Stomach (tissue), 4 donors: ENCODE data around the gene VSIG2.

Experiments
- POLR2A ChIP-seq, 4 donors: fragments of 450-650 bp; IDR thresholded peaks; one replicate each; pipeline ENCODE4 v1.6.1; 2016; ENCODE audit warnings: antibody characterized with exemption in 4 of 4, control low read depth in 2 of 4, mild to moderate bottlenecking in 1 of 4, moderate library complexity in 1 of 4
- POLR2AphosphoS5 ChIP-seq, 3 donors: sonication (generic); formaldehyde crosslinking; IDR thresholded peaks; one replicate each; pipeline ENCODE4 v1.6.1; 2016; ENCODE audit warnings: antibody characterized with exemption in 3 of 3
- TF ChIP-seq, protein P1 (sequence below), 7 experiments: fragments of 450-650 bp in 4 of 7; fragments of 200-600 bp in 3 of 7; sonication (generic) in 3 of 7; IDR thresholded peaks; one replicate each; pipeline ENCODE4 v1.5.1; 2016 to 2019; ENCODE audit warnings: antibody characterized with exemption in 7 of 7, control low read depth in 2 of 7, mild to moderate bottlenecking in 1 of 7

DNA sequence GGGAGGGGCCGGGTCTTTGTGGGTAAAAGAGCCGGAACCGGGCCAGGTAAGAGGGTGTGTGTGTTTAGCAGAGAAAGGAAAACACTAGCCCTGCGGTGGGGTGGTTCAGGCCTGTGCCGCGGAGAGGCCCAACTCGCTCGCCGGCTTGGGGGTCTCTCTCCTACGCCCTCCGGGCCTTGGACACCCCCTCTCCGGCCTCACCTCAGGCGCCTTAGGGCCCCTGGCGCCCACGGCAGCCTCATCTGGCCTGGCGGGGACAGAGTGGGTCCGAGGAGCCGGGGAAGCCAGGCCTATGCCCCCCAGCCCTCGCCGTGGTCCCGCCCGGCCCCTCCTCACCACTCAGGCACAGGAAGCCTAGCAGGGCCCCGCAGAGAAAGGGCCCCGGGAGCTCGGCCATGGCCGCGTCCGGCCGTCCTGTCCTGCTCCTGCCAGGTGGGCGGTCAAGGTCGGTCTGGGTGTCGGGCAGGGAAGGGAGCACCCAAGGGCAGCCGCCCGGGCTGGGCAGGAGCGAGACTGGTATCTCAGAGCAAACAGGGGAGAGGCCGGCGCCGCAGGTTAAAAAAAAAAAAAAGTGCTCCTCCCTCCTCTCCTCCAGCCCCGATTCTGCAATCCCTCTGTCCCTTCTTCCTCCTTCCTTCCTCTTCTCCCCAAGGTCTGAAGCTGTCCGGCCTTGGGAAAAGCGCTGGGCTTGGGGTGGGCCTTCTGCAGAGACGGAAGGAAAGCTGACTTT, at the start of gene VSIG2:
- TF ChIP-seq, protein P1, sequence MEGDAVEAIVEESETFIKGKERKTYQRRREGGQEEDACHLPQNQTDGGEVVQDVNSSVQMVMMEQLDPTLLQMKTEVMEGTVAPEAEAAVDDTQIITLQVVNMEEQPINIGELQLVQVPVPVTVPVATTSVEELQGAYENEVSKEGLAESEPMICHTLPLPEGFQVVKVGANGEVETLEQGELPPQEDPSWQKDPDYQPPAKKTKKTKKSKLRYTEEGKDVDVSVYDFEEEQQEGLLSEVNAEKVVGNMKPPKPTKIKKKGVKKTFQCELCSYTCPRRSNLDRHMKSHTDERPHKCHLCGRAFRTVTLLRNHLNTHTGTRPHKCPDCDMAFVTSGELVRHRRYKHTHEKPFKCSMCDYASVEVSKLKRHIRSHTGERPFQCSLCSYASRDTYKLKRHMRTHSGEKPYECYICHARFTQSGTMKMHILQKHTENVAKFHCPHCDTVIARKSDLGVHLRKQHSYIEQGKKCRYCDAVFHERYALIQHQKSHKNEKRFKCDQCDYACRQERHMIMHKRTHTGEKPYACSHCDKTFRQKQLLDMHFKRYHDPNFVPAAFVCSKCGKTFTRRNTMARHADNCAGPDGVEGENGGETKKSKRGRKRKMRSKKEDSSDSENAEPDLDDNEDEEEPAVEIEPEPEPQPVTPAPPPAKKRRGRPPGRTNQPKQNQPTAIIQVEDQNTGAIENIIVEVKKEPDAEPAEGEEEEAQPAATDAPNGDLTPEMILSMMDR (IDR thresholded peaks at IDR 0.05) = no peak
- peak in 1 of 4 donors; percentile 44 for TF ChIP-seq POLR2A (IDR thresholded peaks at IDR 0.05)
- TF ChIP-seq POLR2AphosphoS5 (IDR thresholded peaks at IDR 0.05) = peak in 2 of 3 donors; percentile 86 to 90
